DND-41 (cell line): ENCODE data around the gene DDX60.

ENCODE experiments used
- ATAC-seq: fragments of 200-7000 bp; cut with Tn5 transposase; 3 replicates; pipeline ENCODE4 v1.9.1; 2021; ENCODE audit warnings: low read depth; ENCODE audit not compliant: insufficient read depth
- DNase-seq: peaks from one replicate; pipeline ENCODE4 v3.0.0-alpha.2; 2020
- H2AFZ ChIP-seq: 2 replicates; pipeline ENCODE4 v1.6.0; 2012; ENCODE audit warnings: low read depth, low read length
- H3K27ac ChIP-seq: 2 replicates; pipeline ENCODE4 v1.5.1; 2012; ENCODE audit warnings: low read length, inconsistent platforms
- H3K27me3 ChIP-seq: fragments of 200-600 bp; sonication (generic); 2 replicates; pipeline ENCODE4 v1.6.0; 2012; ENCODE audit warnings: low read length, mild to moderate bottlenecking, inconsistent platforms; ENCODE audit not compliant: insufficient read depth, poor library complexity
- H3K36me3 ChIP-seq: 2 replicates; pipeline ENCODE4 v1.5.1; 2012; ENCODE audit warnings: low read length, inconsistent platforms; ENCODE audit not compliant: insufficient read depth
- H3K4me1 ChIP-seq: 2 replicates; pipeline ENCODE4 v1.5.1; 2012; ENCODE audit warnings: mild to moderate bottlenecking, low read length; ENCODE audit not compliant: insufficient read depth
- H3K4me2 ChIP-seq: 2 replicates; pipeline ENCODE4 v1.6.0; 2012; ENCODE audit warnings: mild to moderate bottlenecking, moderate library complexity, low read length, inconsistent platforms; ENCODE audit not compliant: insufficient read depth
- H3K4me3 ChIP-seq, 2 experiments: fragments of 200-600 bp in 1 of 2; shearing (Covaris generic) in 1 of 2; 2 replicates each; pipeline ENCODE4 v1.5.1; 2012 to 2016; ENCODE audit warnings: inconsistent platforms in 2 of 2, low read length in 2 of 2, mild to moderate bottlenecking in 2 of 2, low read depth in 1 of 2, moderate library complexity in 1 of 2
- H3K79me2 ChIP-seq: 2 replicates; pipeline ENCODE4 v1.6.0; 2012; ENCODE audit warnings: low read length, inconsistent platforms; ENCODE audit not compliant: insufficient read depth
- H3K9ac ChIP-seq: 2 replicates; pipeline ENCODE4 v1.6.0; 2012; ENCODE audit warnings: low read depth, mild to moderate bottlenecking, inconsistent platforms, low read length, moderate library complexity
- H3K9me3 ChIP-seq: 2 replicates; pipeline ENCODE4 v1.5.1; 2012; ENCODE audit warnings: low read length, moderate library complexity, mild to moderate bottlenecking, inconsistent platforms; ENCODE audit not compliant: insufficient read depth, severe bottlenecking
- H4K20me1 ChIP-seq: 2 replicates; pipeline ENCODE4 v1.6.0; 2012; ENCODE audit warnings: low read length; ENCODE audit not compliant: insufficient read depth
- EZH2 ChIP-seq: IDR thresholded peaks from 3 replicates; pipeline ENCODE4 v1.6.1; 2012; ENCODE audit warnings: borderline replicate concordance, low read depth, mild to moderate bottlenecking, moderate library complexity, low read length, inconsistent platforms; ENCODE audit not compliant: severe bottlenecking
- TF ChIP-seq, protein P1 (sequence below): IDR thresholded peaks from 2 replicates; pipeline ENCODE4 v1.5.1; 2012; ENCODE audit warnings: borderline replicate concordance, low read length, moderate library complexity, mild to moderate bottlenecking; ENCODE audit not compliant: poor library complexity, severe bottlenecking; ENCODE audit errors: extremely low read depth

The DDX60 gene, protein sequence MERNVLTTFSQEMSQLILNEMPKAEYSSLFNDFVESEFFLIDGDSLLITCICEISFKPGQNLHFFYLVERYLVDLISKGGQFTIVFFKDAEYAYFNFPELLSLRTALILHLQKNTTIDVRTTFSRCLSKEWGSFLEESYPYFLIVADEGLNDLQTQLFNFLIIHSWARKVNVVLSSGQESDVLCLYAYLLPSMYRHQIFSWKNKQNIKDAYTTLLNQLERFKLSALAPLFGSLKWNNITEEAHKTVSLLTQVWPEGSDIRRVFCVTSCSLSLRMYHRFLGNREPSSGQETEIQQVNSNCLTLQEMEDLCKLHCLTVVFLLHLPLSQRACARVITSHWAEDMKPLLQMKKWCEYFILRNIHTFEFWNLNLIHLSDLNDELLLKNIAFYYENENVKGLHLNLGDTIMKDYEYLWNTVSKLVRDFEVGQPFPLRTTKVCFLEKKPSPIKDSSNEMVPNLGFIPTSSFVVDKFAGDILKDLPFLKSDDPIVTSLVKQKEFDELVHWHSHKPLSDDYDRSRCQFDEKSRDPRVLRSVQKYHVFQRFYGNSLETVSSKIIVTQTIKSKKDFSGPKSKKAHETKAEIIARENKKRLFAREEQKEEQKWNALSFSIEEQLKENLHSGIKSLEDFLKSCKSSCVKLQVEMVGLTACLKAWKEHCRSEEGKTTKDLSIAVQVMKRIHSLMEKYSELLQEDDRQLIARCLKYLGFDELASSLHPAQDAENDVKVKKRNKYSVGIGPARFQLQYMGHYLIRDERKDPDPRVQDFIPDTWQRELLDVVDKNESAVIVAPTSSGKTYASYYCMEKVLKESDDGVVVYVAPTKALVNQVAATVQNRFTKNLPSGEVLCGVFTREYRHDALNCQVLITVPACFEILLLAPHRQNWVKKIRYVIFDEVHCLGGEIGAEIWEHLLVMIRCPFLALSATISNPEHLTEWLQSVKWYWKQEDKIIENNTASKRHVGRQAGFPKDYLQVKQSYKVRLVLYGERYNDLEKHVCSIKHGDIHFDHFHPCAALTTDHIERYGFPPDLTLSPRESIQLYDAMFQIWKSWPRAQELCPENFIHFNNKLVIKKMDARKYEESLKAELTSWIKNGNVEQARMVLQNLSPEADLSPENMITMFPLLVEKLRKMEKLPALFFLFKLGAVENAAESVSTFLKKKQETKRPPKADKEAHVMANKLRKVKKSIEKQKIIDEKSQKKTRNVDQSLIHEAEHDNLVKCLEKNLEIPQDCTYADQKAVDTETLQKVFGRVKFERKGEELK (N-terminal part only)

DNA sequence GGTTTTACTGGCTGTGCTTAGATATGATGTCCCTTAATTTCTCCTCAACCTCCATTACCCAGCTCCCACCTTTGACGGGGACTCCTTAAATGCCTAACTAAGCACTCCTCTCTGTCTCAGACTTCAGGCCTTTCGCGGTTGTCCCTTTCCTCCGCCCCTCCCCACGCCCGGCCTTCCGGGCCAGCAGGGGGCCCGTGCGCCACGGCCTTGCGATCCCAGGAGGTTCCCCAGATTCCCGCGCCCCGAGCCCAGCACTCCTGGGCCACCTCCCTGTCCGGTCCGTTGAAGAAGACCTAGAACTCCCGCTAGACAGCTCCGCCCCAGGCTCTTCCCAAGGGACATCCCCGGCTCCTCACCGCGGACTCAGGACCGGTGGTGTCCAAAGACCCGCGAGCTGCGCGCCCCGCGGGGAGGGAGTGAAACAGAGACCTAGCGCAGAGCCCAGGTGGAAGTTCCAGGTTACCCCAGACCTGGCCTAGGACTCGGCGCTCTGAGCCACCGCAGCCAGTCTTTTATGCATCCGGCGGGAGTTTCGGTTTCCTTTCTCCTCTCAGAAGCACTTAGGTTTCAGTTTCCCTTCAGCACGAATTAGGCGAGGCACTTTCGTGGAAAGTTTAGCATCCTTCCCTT lies at the start of gene DDX60:
Gene DDX60 (minus strand): TSS at position 487 of the 630 bp plus-strand sequence. CDS start 7,493 bp downstream, outside the sequence.
- Histone ChIP-seq H4K20me1 (no peaks in the 10 kb centered on the region), H3K4me3 (peak within 1 kb of the TSS; percentile 68 to 73), H3K4me2 (peak within 1 kb of the TSS; percentile 83), H3K4me1 (peaks cover 24% of the 10 kb centered on the region), H3K36me3 (no peaks in the 10 kb centered on the region; the same call in 1 of the 2 replicates), H2AFZ (peak within 1 kb of the TSS; percentile 79), H3K9ac (peak within 1 kb of the TSS; percentile 87), H3K9me3 (no peaks in the 10 kb centered on the region), H3K27me3 (no peaks in the 10 kb centered on the region), H3K27ac (peak within 1 kb of the TSS; percentile 92), H3K79me2 (0 out of 2 replicates have a peak, but pooled peaks cover 5% of the 10 kb centered on the region)
- TF ChIP-seq, protein P1, sequence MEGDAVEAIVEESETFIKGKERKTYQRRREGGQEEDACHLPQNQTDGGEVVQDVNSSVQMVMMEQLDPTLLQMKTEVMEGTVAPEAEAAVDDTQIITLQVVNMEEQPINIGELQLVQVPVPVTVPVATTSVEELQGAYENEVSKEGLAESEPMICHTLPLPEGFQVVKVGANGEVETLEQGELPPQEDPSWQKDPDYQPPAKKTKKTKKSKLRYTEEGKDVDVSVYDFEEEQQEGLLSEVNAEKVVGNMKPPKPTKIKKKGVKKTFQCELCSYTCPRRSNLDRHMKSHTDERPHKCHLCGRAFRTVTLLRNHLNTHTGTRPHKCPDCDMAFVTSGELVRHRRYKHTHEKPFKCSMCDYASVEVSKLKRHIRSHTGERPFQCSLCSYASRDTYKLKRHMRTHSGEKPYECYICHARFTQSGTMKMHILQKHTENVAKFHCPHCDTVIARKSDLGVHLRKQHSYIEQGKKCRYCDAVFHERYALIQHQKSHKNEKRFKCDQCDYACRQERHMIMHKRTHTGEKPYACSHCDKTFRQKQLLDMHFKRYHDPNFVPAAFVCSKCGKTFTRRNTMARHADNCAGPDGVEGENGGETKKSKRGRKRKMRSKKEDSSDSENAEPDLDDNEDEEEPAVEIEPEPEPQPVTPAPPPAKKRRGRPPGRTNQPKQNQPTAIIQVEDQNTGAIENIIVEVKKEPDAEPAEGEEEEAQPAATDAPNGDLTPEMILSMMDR = peak; percentile 52
- TF ChIP-seq EZH2 = no peak
- peak; percentile 88 for DNase-seq
- ATAC-seq = peak; percentile 97

DNA sequence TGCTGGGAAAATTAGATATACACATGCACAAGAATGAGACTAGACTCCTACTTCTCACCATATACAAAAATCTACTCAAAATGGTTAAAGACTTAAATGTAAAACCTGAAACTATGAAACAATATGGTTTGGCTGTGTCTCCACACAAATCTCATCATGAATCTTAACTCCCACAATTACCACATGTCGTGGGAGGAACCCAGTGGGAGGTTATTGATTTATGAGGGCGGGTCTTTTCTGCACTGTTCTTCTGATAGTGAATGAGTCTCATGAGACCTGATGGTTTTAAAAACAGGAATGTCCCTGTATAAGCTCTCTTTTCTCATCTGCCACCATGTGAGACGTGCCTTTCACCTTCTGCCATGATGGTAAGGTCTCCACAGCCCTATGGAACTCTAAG lies 48.5 kb upstream of the DDX60 start:
- DNase-seq = no peak
- H4K20me1 ChIP-seq = no peaks in the 10 kb centered on the region
- H3K36me3 ChIP-seq = peaks cover 8% of the 10 kb centered on the region
- H3K27me3 ChIP-seq = no peaks in the 10 kb centered on the region
- TF ChIP-seq EZH2 = no peak
- no peak overlapping the region for H3K27ac ChIP-seq
- H3K9ac ChIP-seq = no peak overlapping the region
- ATAC-seq = no peak
- peaks cover 4% of the 10 kb centered on the region; the same call in 1 of the 2 replicates for H3K4me1 ChIP-seq
- no peak overlapping the region for H3K4me3 ChIP-seq
- H3K4me2 ChIP-seq = no peak overlapping the region
- no peak overlapping the region for H2AFZ ChIP-seq
- H3K9me3 ChIP-seq = no peaks in the 10 kb centered on the region
- no peaks in the 10 kb centered on the region for H3K79me2 ChIP-seq

DNA sequence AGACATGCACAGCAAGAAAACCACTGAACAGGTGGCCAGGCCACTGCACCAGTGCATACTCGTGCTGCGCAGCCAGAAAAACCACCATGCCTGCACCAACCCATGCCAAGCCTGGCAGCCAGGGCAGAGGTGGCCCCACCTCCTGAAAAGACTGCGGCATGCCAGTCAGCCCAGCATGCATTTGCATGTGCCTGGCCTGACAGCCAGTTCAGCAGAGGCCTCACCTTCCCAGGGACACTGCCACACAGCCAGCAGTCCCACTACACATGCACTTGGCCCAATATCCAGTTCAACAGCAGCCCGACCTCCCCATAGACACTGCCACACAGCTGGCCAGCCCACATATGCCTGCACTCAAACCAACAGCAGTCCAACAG lies 43.5 kb upstream of the DDX60 start:
- Histone ChIP-seq H3K9ac (no peak overlapping the region), H3K79me2 (no peaks in the 10 kb centered on the region), H3K4me2 (no peak overlapping the region), H3K4me1 (peaks cover 4% of the 10 kb centered on the region; the same call in 1 of the 2 replicates), H3K36me3 (peaks cover 21% of the 10 kb centered on the region), H2AFZ (no peak overlapping the region), H3K4me3 (no peak overlapping the region), H3K27ac (no peak overlapping the region), H3K27me3 (no peaks in the 10 kb centered on the region), H3K9me3 (no peaks in the 10 kb centered on the region), H4K20me1 (no peaks in the 10 kb centered on the region)
- TF ChIP-seq, protein P1 = no peak
- TF ChIP-seq EZH2 = no peak
- ATAC-seq = peak; percentile 29; the same call in 2 of the 3 replicates
- DNase-seq = no peak
